SK-N-SH (cell line): Measurements from ENCODE around the gene PXYLP1. TPM values are rescaled to one million over a fixed set of nuclear protein-coding genes. Genes with fewer than 3 reads are reported as not detected.

Source experiments
- CTCF ChIA-PET: fragments of 300-600, 350-600 bp; formaldehyde crosslinking; extraction: SDS; loops from one replicate; lab custom pipeline; 2021; lab: Yijun Ruan, JAX
- POLR2A ChIA-PET: fragments of 350-600 bp; sonication (Branson Sonifier 250); formaldehyde crosslinking; extraction: SDS; loops from one replicate; lab custom pipeline; 2020; ENCODE audit warnings: antibody characterized with exemption, inconsistent platforms; lab: Yijun Ruan, JAX
- DNase-seq: peaks from one replicate; pipeline ENCODE4 v3.0.0; 2012
- H2AFZ ChIP-seq: fragments of 200-600 bp; sonication (generic); 2 replicates; pipeline ENCODE4 v1.8.1; 2016; ENCODE audit warnings: antibody characterized with exemption, mild to moderate bottlenecking, low read depth
- H3F3A ChIP-seq: fragments of 200-600 bp; sonication (generic); replicated peaks from 2 replicates; pipeline ENCODE3; 2016; ENCODE audit warnings: antibody characterized with exemption, mild to moderate bottlenecking; ENCODE audit not compliant: insufficient read depth
- H3K27ac ChIP-seq, 2 experiments: fragments of 200-500 bp in 1 of 2; fragments of 200-600 bp in 1 of 2; sonication (Bioruptor generic) in 1 of 2; sonication (generic), shearing (Covaris generic) in 1 of 2; 2 replicates each; pipeline versions ENCODE4 v1.5.1 to v1.6.1; 2014 to 2016; ENCODE audit warnings: low read depth in 2 of 2, inconsistent platforms in 1 of 2, low read length in 1 of 2, mild to moderate bottlenecking in 1 of 2, mixed read lengths in 1 of 2
- H3K27me3 ChIP-seq: fragments of 200-600 bp; sonication (generic), shearing (Covaris generic); 2 replicates; pipeline ENCODE4 v1.6.1; 2016; ENCODE audit warnings: mixed run types; ENCODE audit not compliant: insufficient read depth
- H3K36me3 ChIP-seq, 2 experiments: fragments of 200-500 bp in 1 of 2; fragments of 200-600 bp in 1 of 2; sonication (Bioruptor generic) in 1 of 2; sonication (generic) in 1 of 2; replicated peaks in 1 of 2; 2 replicates each; pipeline versions ENCODE3 to v1.5.1; 2014 to 2016; ENCODE audit warnings: low read length in 1 of 2, mild to moderate bottlenecking in 1 of 2; ENCODE audit not compliant: insufficient read depth in 2 of 2, control insufficient read depth in 1 of 2
- H3K4me1 ChIP-seq, 2 experiments: fragments of 200-500 bp in 1 of 2; fragments of 200-600 bp in 1 of 2; sonication (Bioruptor generic) in 1 of 2; sonication (generic), shearing (Covaris generic) in 1 of 2; 2 replicates each; pipeline versions ENCODE4 v1.5.1 to v1.6.1; 2014 to 2016; ENCODE audit warnings: low read depth in 1 of 2, low read length in 1 of 2, mixed run types in 1 of 2; ENCODE audit not compliant: insufficient read depth in 2 of 2, control insufficient read depth in 1 of 2
- H3K4me2 ChIP-seq: fragments of 200-600 bp; sonication (generic), shearing (Covaris generic); 2 replicates; pipeline ENCODE4 v1.6.1; 2017; ENCODE audit warnings: mixed run types
- H3K4me3 ChIP-seq, 2 experiments: fragments of 200-500 bp in 1 of 2; fragments of 200-600 bp in 1 of 2; sonication (Bioruptor generic) in 1 of 2; sonication (generic), shearing (Covaris generic) in 1 of 2; 2 replicates each; pipeline versions ENCODE4 v1.5.1 to v1.8.1; 2014 to 2016; ENCODE audit warnings: low read depth in 2 of 2, inconsistent platforms in 1 of 2, low read length in 1 of 2, mild to moderate bottlenecking in 1 of 2, mixed read lengths in 1 of 2, moderate library complexity in 1 of 2
- H3K79me2 ChIP-seq: fragments of 200-600 bp; sonication (generic); 2 replicates; pipeline ENCODE4 v1.8.1; 2017; ENCODE audit warnings: mild to moderate bottlenecking; ENCODE audit not compliant: insufficient read depth
- H3K9ac ChIP-seq: fragments of 200-600 bp; sonication (generic); 2 replicates; pipeline ENCODE4 v1.6.1; 2017; ENCODE audit warnings: mixed run types
- H3K9me2 ChIP-seq: fragments of 200-600 bp; sonication (generic); 2 replicates; pipeline ENCODE4 v1.6.1; 2017; ENCODE audit warnings: mixed run types
- H3K9me3 ChIP-seq: fragments of 200-600 bp; sonication (generic); 2 replicates; pipeline ENCODE4 v1.6.1; 2017; ENCODE audit warnings: mixed run types, mild to moderate bottlenecking, moderate library complexity
- H4K20me1 ChIP-seq: fragments of 200-600 bp; sonication (generic); 2 replicates; pipeline ENCODE4 v1.6.1; 2017; ENCODE audit warnings: mild to moderate bottlenecking, mixed run types; ENCODE audit not compliant: insufficient read depth
- ELF1 ChIP-seq: IDR thresholded peaks from 2 replicates; pipeline ENCODE4 v1.4.0; 2012
- EP300 ChIP-seq, 2 experiments: IDR thresholded peaks; 2 replicates each; pipeline versions ENCODE4 v1.4.0 to v1.6.1; 2012; ENCODE audit warnings: borderline replicate concordance in 1 of 2, low read depth in 1 of 2, low read length in 1 of 2
- EZH2phosphoT487 ChIP-seq: fragments of 200-600 bp; sonication (generic); IDR thresholded peaks from 2 replicates; pipeline ENCODE4 v1.6.1; 2017; ENCODE audit warnings: low read depth, mixed run types, mild to moderate bottlenecking, antibody characterized with exemption, moderate library complexity, borderline replicate concordance
- FOSL2 ChIP-seq: IDR thresholded peaks from 2 replicates; pipeline ENCODE4 v1.4.0; 2012; ENCODE audit warnings: low read depth, mild to moderate bottlenecking, moderate library complexity, borderline replicate concordance
- FOXM1 ChIP-seq: IDR thresholded peaks from 2 replicates; pipeline ENCODE4 v1.4.0; 2012; ENCODE audit warnings: low read depth, mild to moderate bottlenecking
- GABPA ChIP-seq: IDR thresholded peaks from 2 replicates; pipeline ENCODE4 v1.4.0; 2012; ENCODE audit warnings: low read depth, mild to moderate bottlenecking
- GATA2 ChIP-seq: sonication (generic); formaldehyde crosslinking; IDR thresholded peaks from 2 replicates; pipeline ENCODE4 v1.5.0; 2020; ENCODE audit warnings: mild to moderate bottlenecking, missing genetic modification reagents
- IRF3 ChIP-seq: fragments of 150-350 bp; IDR thresholded peaks from 2 replicates; pipeline ENCODE4 v1.6.1; 2016; ENCODE audit warnings: mild to moderate bottlenecking, low read depth, low read length
- JUND ChIP-seq: IDR thresholded peaks from 2 replicates; pipeline ENCODE4 v1.4.0; 2012
- MXI1 ChIP-seq: IDR thresholded peaks from 2 replicates; pipeline ENCODE4 v1.6.1; 2012; ENCODE audit warnings: mild to moderate bottlenecking, low read depth, low read length, improper control_type of control experiment
- NFIC ChIP-seq: IDR thresholded peaks from 2 replicates; pipeline ENCODE4 v1.4.0; 2012; ENCODE audit warnings: borderline replicate concordance
- NRF1 ChIP-seq: IDR thresholded peaks from 2 replicates; pipeline ENCODE4 v1.6.1; 2012; ENCODE audit warnings: low read depth, mild to moderate bottlenecking, low read length
- PBX3 ChIP-seq: IDR thresholded peaks from 2 replicates; pipeline ENCODE4; 2012
- RAD21 ChIP-seq: IDR thresholded peaks from 2 replicates; pipeline ENCODE4 v1.6.1; 2012; ENCODE audit warnings: mild to moderate bottlenecking, low read length
- RCOR1 ChIP-seq: fragments of 150-350 bp; IDR thresholded peaks from 2 replicates; pipeline ENCODE4 v1.6.1; 2017; ENCODE audit warnings: antibody characterized with exemption, low read length
- REST ChIP-seq: IDR thresholded peaks from 2 replicates; pipeline ENCODE4 v1.6.1; 2012; ENCODE audit warnings: mild to moderate bottlenecking, low read depth, low read length, moderate library complexity
- RFX5 ChIP-seq: IDR thresholded peaks from 2 replicates; pipeline ENCODE4 v1.6.1; 2012; ENCODE audit warnings: mild to moderate bottlenecking, improper control_type of control experiment, low read length
- RXRA ChIP-seq: IDR thresholded peaks from 2 replicates; pipeline ENCODE4 v1.4.0; 2012; ENCODE audit warnings: low read depth, mild to moderate bottlenecking, borderline replicate concordance
- SIN3A ChIP-seq: IDR thresholded peaks from 2 replicates; pipeline ENCODE4 v1.6.1; 2012; ENCODE audit warnings: low read depth, mild to moderate bottlenecking, low read length, moderate library complexity, borderline replicate concordance
- SMC3 ChIP-seq: IDR thresholded peaks from 2 replicates; pipeline ENCODE4 v1.6.1; 2012; ENCODE audit warnings: low read depth, low read length, improper control_type of control experiment
- TAF1 ChIP-seq: IDR thresholded peaks from 2 replicates; pipeline ENCODE4 v1.6.1; 2012; ENCODE audit warnings: low read depth, mild to moderate bottlenecking, low read length, moderate library complexity, borderline replicate concordance
- TCF12 ChIP-seq: IDR thresholded peaks from 2 replicates; pipeline ENCODE4 v1.4.0; 2012
- TEAD4 ChIP-seq: IDR thresholded peaks from 2 replicates; pipeline ENCODE4 v1.4.0; 2012; ENCODE audit warnings: mild to moderate bottlenecking, borderline replicate concordance; ENCODE audit not compliant: insufficient read depth
- USF2 ChIP-seq: fragments of 150-350 bp; IDR thresholded peaks from 2 replicates; pipeline ENCODE4 v1.6.1; 2017; ENCODE audit warnings: antibody characterized with exemption, low read length, low read depth, borderline replicate concordance
- YY1 ChIP-seq: IDR thresholded peaks from 2 replicates; pipeline ENCODE4 v1.4.0; 2012; ENCODE audit warnings: low read depth, mild to moderate bottlenecking
- ZBTB33 ChIP-seq: IDR thresholded peaks from 2 replicates; pipeline ENCODE4 v1.4.0; 2012; ENCODE audit warnings: low read depth, borderline replicate concordance
- polyA plus RNA-seq, 3 experiments: library from polyadenylated mRNA; depleted of rRNA; stranded (reverse); fragments of >200 nt; gene quantifications; 2 replicates each; pipeline ENCODE4 v1.2.3, GENCODE V29; 2012
- TF ChIP-seq, protein P1 (sequence below): IDR thresholded peaks from 2 replicates; pipeline ENCODE4 v1.4.0; 2012; ENCODE audit warnings: low read depth

Gene PXYLP1
- polyA plus RNA-seq, 1 of the 3 experiments (the other 2 are of a cell fraction) = 8.6 TPM

GRCh38 chr3:141227752-141228151 is 3.9 kb upstream of the PXYLP1 start:
- H3K79me2 ChIP-seq = no peaks in the 10 kb centered on the region
- H3K27me3 ChIP-seq = no peaks in the 10 kb centered on the region
- no peak overlapping the region for H3K4me3 ChIP-seq
- no peak overlapping the region for H3K9ac ChIP-seq
- peak overlapping the region; percentile 13 to 88; a peak in 3 of 4 replicates for H3K27ac ChIP-seq
- POLR2A ChIA-PET = interaction anchor here (0.6 kb wide), 1 partner anchor 228 kb away, joined by 3 read pairs; no protein-coding TSS in a partner anchor
- no peaks in the 10 kb centered on the region for H3K9me2 ChIP-seq
- H3K9me3 ChIP-seq = no peaks in the 10 kb centered on the region
- peak overlapping the region; percentile 2; the same call in 1 of the 2 replicates for H3K4me2 ChIP-seq
- no peaks in the 10 kb centered on the region for H3F3A ChIP-seq
- H4K20me1 ChIP-seq = no peaks in the 10 kb centered on the region
- H2AFZ ChIP-seq = no peak overlapping the region
- H3K4me1 ChIP-seq = peaks cover 5 to 45% of the 10 kb centered on the region in 2 experiments; a peak in 3 of 4 replicates
- CTCF ChIA-PET = interaction anchor here (0.9 to 2.0 kb wide), 7 partner anchors 19 to 125 kb away, joined by 3 to 8 read pairs (median 5); no protein-coding TSS in a partner anchor
- DNase-seq = peak; percentile 77
- no peaks in the 10 kb centered on the region for H3K36me3 ChIP-seq
- TF ChIP-seq MXI1 (peak; percentile 71), GATA2 (CRISPR knock-in tag) (peak; percentile 75), SMC3 (no peak), NFIC (no peak), GABPA (no peak), SIN3A (no peak), JUND (peak; percentile 19; the same call in 1 of the 2 replicates), REST (no peak), YY1 (no peak), FOSL2 (no peak), RFX5 (no peak), EZH2phosphoT487 (no peak), RCOR1 (peak; percentile 92), ZBTB33 (no peak), RAD21 (peak; percentile 29; the same call in 1 of the 2 replicates), EP300 (IDR thresholded peaks at IDR 0.05; ENCODE audit: borderline replicate concordance in 1 of 2, low read depth in 1 of 2, low read length in 1 of 2) (peak in 1 of 2 experiments; percentile 95; a peak in 2 of 4 replicates), IRF3 (no peak), ELF1 (no peak), TCF12 (peak; percentile 74), FOXM1 (no peak), TEAD4 (no peak), NRF1 (no peak), RXRA (no peak), USF2 (no peak), TAF1 (no peak), PBX3 (no peak)
- TF ChIP-seq, protein P1, sequence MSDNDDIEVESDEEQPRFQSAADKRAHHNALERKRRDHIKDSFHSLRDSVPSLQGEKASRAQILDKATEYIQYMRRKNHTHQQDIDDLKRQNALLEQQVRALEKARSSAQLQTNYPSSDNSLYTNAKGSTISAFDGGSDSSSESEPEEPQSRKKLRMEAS = no peak
